DOHH2 (cell line): ENCODE results near the gene GRM3.

Experiments used
- CTCF ChIP-seq: fragments of 200-600 bp; sonication (generic); IDR thresholded peaks from one replicate; pipeline ENCODE4 v1.5.1; 2014; ENCODE audit warnings: antibody characterized with exemption, mild to moderate bottlenecking, low read depth, low read length; ENCODE audit not compliant: poor library complexity, severe bottlenecking
- EZH2phosphoT487 ChIP-seq: fragments of 200-600 bp; sonication (generic); IDR thresholded peaks from 2 replicates; pipeline ENCODE4 v1.6.1; 2017; ENCODE audit warnings: borderline replicate concordance, mild to moderate bottlenecking, antibody characterized with exemption, low read length, moderate library complexity, mixed read lengths

- TF ChIP-seq CTCF (no peak), EZH2phosphoT487 (no peak)
Measured at GRCh38 chr7:86790383-86790782, 146.7 kb downstream of the GRM3 start.
